Right renal pelvis (tissue), 4 donors: Measurements from ENCODE around the gene PTRH1. TPM values are rescaled to one million over a fixed set of nuclear protein-coding genes. Genes with fewer than 3 reads are reported as not detected.

ENCODE experiments used
- DNase-seq, 4 donors: peaks; one replicate each; pipeline ENCODE4 v3.0.0-alpha.2; 2013; ENCODE audit warnings: low read depth in 4 of 4, low spot score in 3 of 4, missing footprints in 1 of 4
- polyA plus RNA-seq, 4 donors: library from polyadenylated mRNA; unstranded; fragments of 120-200 nt; gene quantifications; one replicate each; pipeline ENCODE4 v1.2.1, GENCODE V29; 2013; ENCODE audit not compliant: insufficient read length in 4 of 4

Gene PTRH1
- polyA plus RNA-seq, 4 donors: 8.9 to 16.3 (median 9.5) TPM

GRCh38 chr9:127698985-127699670, 16.3 kb downstream of the PTRH1 start:
- peak; percentile 78 to 93 (median 92) for DNase-seq

DNA sequence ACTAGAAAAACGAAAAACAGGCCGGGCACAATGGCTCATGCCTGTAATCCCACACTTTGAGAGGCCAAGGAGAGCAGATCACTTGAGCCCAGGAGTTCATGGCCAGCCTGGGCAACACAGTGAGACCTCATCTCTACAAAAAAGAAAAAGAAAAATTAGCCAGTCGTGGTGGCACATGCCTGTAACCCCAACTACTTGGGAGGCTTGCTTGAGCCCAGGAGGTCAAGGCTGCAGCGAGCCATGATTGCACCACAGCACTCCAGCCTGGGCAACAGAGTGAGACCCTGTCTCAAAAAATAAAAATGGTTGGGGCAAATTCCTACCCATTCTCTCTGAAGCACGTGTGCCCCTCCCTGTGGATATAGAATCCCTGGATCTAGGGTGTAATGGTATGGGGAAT, 17.1 kb downstream of the PTRH1 start:
- no peak for DNase-seq

- DNase-seq: no peak
These were observed 17.9 kb downstream of the PTRH1 start for GRCh38 chr9:127697575-127697974.

DNA sequence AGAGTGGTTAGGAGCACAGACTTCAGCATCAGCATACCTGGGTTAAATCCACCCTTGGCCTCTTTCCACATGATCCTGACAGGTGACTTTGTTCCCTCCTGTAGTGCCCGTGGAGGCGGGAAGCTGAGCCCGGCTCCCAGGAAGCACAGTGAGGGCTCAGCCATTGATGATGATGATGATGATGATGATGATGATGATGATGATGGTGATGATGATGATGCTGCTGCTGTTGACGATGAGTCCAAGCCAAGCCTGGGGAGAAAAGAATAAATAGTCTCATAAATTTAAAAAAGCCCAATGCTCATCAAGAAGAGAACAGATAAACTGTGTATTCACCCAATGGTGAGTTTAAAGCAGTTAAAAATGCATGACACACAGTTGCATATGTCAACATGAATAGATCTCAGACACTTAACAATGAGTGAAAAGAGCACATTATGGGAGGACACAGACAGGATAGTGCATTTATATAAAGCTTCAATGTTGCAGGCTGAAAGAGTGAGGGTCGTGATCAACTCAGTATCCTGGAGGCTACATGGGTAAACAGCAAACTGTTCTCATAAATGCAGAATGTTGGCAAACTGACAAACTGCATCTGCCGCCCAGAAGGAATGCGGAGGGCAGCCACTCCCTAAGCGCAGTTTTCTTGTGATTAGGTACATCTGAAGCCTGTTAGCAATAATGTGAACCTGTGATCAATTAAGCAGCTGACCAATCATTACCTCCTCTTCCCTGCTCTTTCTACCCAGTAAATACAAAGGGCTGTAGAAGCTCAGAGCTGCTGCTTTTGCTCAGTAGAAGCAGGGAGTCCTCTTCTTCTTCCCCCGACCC, 20.4 kb downstream of the PTRH1 start:
- no peak for DNase-seq

DNA sequence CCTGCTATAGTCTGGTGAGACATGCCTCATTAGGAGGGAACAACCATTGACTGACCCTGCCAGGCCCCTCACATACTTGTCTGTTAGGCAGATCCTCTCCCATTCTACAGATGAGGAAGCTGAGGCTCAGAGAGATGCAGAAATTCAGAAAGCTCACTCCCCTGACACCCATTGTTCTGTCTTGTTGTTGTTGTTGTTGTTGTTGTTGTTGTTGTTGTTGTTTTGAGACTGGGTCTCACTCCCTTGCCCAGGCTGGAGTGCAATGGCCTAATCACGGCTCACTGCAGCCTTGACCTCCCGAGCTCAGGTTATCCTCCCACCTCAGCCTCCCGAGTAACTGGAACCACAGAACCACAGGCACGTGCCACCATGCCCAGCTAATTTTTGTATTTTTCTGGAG, 21.8 kb downstream of the PTRH1 start:
- no peak for DNase-seq

GRCh38 chr9:127693143-127693542, 22.3 kb downstream of the PTRH1 start:
- DNase-seq: no peak

DNA sequence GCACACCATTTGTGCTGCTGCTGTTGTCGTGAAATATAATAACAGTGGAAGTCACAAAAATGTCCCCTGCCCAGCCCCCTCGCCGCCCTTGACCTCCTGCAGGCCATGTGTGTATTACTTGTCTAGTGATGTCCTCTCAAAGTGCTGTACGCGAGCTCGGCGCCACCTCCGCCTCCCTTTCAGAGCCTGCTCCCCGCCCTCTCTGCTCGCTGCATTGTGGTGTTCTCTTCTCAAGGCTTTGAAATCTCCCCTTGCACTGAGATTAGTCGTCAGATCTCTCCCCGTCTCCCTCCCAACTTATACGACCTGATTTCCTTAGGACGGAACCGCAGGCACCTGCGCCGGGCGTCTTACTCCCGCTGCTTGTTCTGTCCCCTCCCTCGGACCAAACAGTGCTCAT, 23.4 kb downstream of the PTRH1 start:
- DNase-seq: no peak

- no peak for DNase-seq
These were observed 24.7 kb downstream of the PTRH1 start for GRCh38 chr9:127690735-127691134.

GRCh38 chr9:127689329-127690000, 26.0 kb downstream of the PTRH1 start:
- no peak for DNase-seq

- no peak for DNase-seq
These were observed 28.7 kb downstream of the PTRH1 start for GRCh38 chr9:127686461-127687393.

DNA sequence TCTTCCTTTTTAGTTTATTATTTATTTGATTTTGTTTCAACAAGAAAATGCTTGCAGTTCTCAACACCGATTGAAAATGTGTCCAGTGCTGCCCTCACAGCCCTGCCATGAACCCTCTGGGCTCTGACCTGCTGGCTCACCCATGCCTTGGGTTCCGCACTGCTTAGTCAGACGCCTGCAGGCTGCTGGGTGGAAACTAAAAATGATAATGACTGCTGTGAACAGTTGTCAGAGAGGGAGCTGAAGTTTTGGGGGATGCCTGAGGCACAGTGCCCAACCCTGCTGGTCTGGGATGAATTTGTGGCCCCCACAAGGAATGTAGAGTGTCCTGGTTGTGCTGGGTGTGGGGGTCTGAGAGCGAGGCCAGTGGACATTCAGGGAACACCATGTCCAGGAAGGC, 30.9 kb downstream of the PTRH1 start:
- no peak for DNase-seq

- no peak for DNase-seq
These were observed 31.7 kb downstream of the PTRH1 start for GRCh38 chr9:127683723-127684122.

- DNase-seq: no peak
These were observed 32.9 kb downstream of the PTRH1 start for GRCh38 chr9:127682351-127683136.

DNA sequence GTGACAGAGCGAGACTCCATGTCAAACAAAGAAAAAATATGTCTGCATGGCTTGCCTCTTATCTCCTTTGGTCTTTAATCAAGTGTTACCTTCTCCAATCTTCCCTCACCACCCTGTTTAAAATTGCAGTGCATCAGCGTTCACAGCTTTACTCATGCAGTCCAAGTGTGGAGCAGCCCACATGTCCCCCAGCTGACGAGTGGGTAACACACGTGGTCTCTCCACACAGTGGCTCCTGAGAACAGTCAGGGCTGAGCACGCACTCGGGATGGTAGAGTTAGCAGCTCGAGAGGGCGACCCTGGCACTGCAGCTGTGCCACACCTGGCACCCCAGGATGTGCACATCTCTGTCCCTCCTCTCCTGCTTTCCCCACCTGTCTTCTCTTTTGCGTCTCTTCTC, 34.6 kb downstream of the PTRH1 start:
- no peak for DNase-seq

GRCh38 chr9:127680226-127680625, 35.2 kb downstream of the PTRH1 start:
- no peak for DNase-seq

DNA sequence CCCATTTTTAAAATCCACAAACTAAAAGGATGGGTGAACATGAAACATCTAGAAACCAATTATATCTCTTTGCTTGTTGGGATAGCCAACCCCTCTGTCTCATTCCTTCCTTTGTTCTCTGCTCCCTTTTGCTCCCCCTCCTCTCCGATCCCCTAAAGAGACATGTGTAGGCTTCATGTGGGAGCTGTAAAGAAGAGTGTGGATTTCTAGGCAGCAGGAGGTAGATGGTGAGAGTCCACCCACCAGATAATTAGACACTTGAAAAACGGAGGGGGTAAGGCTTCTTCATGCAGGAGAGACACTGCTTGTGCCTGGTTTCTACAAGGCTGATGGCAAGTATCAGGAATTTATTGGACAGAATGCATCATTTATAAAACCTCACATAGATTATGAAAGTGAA, 36.0 kb downstream of the PTRH1 start:
- no peak for DNase-seq

GRCh38 chr9:127676638-127677037, 38.8 kb downstream of the PTRH1 start:
- DNase-seq: no peak

GRCh38 chr9:127673234-127673633, 42.2 kb downstream of the PTRH1 start:
- DNase-seq: no peak

GRCh38 chr9:127667906-127668305, 47.6 kb downstream of the PTRH1 start:
- DNase-seq: no peak
